Measurements from ENCODE around the gene DEFB129. TPM values are rescaled to one million over a fixed set of nuclear protein-coding genes. Genes with fewer than 3 reads are reported as not detected.

The DEFB129 gene
- polyA plus RNA-seq, 1 donor (not counting 4 experiments of a cell fraction or from before 2014, with no cell fraction given), result not detected

DNA sequence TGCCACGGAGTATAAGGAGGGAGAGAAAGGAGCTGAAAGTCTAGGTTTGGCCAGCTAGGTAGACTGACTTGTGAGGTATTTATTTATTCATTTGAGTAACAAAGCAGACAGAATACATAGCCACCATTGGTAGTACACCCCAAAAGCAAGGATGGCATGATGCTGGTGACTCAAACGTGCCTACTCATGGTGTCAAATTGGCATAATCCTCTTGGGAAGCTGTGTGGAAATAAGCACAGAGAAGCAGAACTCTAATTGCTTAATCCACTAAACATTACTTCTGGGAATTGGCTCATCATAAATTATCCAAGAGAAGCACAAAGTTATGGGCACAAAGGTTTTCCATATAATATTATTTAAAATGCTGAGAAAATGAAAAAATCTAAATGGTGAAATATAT lies 32.9 kb downstream of the DEFB129 start:
- no peaks in the 10 kb centered on the region for H3K36me3 ChIP-seq (ENCODE audit: control insufficient read depth in 2 of 2, extremely low read depth in 1 of 2, insufficient read depth in 2 of 2, low read length in 2 of 2)
- TF ChIP-seq, protein P1, sequence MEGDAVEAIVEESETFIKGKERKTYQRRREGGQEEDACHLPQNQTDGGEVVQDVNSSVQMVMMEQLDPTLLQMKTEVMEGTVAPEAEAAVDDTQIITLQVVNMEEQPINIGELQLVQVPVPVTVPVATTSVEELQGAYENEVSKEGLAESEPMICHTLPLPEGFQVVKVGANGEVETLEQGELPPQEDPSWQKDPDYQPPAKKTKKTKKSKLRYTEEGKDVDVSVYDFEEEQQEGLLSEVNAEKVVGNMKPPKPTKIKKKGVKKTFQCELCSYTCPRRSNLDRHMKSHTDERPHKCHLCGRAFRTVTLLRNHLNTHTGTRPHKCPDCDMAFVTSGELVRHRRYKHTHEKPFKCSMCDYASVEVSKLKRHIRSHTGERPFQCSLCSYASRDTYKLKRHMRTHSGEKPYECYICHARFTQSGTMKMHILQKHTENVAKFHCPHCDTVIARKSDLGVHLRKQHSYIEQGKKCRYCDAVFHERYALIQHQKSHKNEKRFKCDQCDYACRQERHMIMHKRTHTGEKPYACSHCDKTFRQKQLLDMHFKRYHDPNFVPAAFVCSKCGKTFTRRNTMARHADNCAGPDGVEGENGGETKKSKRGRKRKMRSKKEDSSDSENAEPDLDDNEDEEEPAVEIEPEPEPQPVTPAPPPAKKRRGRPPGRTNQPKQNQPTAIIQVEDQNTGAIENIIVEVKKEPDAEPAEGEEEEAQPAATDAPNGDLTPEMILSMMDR (optimal IDR thresholded peaks at IDR 0.05 in 1 of 3, IDR thresholded peaks at IDR 0.05 in 1 of 3, conservative IDR thresholded peaks at IDR 0.05 in 1 of 3; ENCODE audit: extremely low read depth in 1 of 3, insufficient read depth in 2 of 3, low read length in 3 of 3), result no peak
- TF ChIP-seq EZH2 (IDR thresholded peaks at IDR 0.05; ENCODE audit: low read length), result no peak
- FAIRE-seq, result no peak
- dilution Hi-C loops (cut with MboI; ENCODE audit: extremely low pct_ligation_motif_present, low sequenced_read_pairs), result no loop called here
- peaks cover 21% of the 10 kb centered on the region for H3K27me3 ChIP-seq (ENCODE audit: control insufficient read depth, extremely low read depth, insufficient read depth, low read length)
- no peak for DNase-seq (ENCODE audit: low read depth, low spot score)
- H3K4me1 ChIP-seq (ENCODE audit: control insufficient read depth, extremely low read depth, insufficient read depth, low read length), result no peaks in the 10 kb centered on the region
- H3K4me2 ChIP-seq (ENCODE audit: control insufficient read depth, extremely low read depth, insufficient read depth, low read depth, low read length), result no peak overlapping the region
- H3K27ac ChIP-seq (ENCODE audit: control insufficient read depth, insufficient read depth, low read length), result no peak overlapping the region
- H3K9me3 ChIP-seq (ENCODE audit: control insufficient read depth, low read depth, low read length), result no peaks in the 10 kb centered on the region
- H3K9me1 ChIP-seq (ENCODE audit: control insufficient read depth, extremely low read depth, insufficient read depth, low read length), result no peaks in the 10 kb centered on the region
- H2AFZ ChIP-seq (ENCODE audit: control insufficient read depth, low read length), result no peak overlapping the region
- no peak overlapping the region for H3K4me3 ChIP-seq (ENCODE audit: control insufficient read depth in 2 of 3, extremely low read depth in 1 of 3, insufficient read depth in 2 of 3, low read depth in 1 of 3, low read length in 3 of 3)
- H3K9ac ChIP-seq (ENCODE audit: control insufficient read depth, extremely low read depth, insufficient read depth, low read length), result no peak overlapping the region
- no peaks in the 10 kb centered on the region for H4K20me1 ChIP-seq (ENCODE audit: control insufficient read depth, extremely low read depth, insufficient read depth, low read length)
- H3K79me2 ChIP-seq (ENCODE audit: control insufficient read depth, insufficient read depth, low read length), result no peaks in the 10 kb centered on the region

GRCh38 chr20:263701-264100 lies 36.6 kb downstream of the DEFB129 start:
- peaks cover 3% of the 10 kb centered on the region for H3K4me1 ChIP-seq (ENCODE audit: control insufficient read depth, extremely low read depth, insufficient read depth, low read length)
- no peak overlapping the region for H3K9ac ChIP-seq (ENCODE audit: control insufficient read depth, extremely low read depth, insufficient read depth, low read length)
- H3K27me3 ChIP-seq (ENCODE audit: control insufficient read depth, extremely low read depth, insufficient read depth, low read length), result peaks cover 15% of the 10 kb centered on the region
- no peak overlapping the region for H2AFZ ChIP-seq (ENCODE audit: control insufficient read depth, low read length)
- FAIRE-seq (no peak), DNase-seq (ENCODE audit: low read depth, low spot score) (no peak)
- dilution Hi-C loops (cut with MboI; ENCODE audit: extremely low pct_ligation_motif_present, low sequenced_read_pairs), result no loop called here
- H3K9me3 ChIP-seq (ENCODE audit: control insufficient read depth, low read depth, low read length), result no peaks in the 10 kb centered on the region
- no peaks in the 10 kb centered on the region for H3K79me2 ChIP-seq (ENCODE audit: control insufficient read depth, insufficient read depth, low read length)
- H3K36me3 ChIP-seq (ENCODE audit: control insufficient read depth in 2 of 2, extremely low read depth in 1 of 2, insufficient read depth in 2 of 2, low read length in 2 of 2), result no peaks in the 10 kb centered on the region
- H4K20me1 ChIP-seq (ENCODE audit: control insufficient read depth, extremely low read depth, insufficient read depth, low read length), result no peaks in the 10 kb centered on the region
- no peak for TF ChIP-seq EZH2 (IDR thresholded peaks at IDR 0.05; ENCODE audit: low read length)
- TF ChIP-seq, protein P1 (optimal IDR thresholded peaks at IDR 0.05 in 1 of 3, IDR thresholded peaks at IDR 0.05 in 1 of 3, conservative IDR thresholded peaks at IDR 0.05 in 1 of 3; ENCODE audit: extremely low read depth in 1 of 3, insufficient read depth in 2 of 3, low read length in 3 of 3), result no peak
- H3K4me3 ChIP-seq (ENCODE audit: control insufficient read depth in 2 of 3, extremely low read depth in 1 of 3, insufficient read depth in 2 of 3, low read depth in 1 of 3, low read length in 3 of 3), result no peak overlapping the region
- no peaks in the 10 kb centered on the region for H3K9me1 ChIP-seq (ENCODE audit: control insufficient read depth, extremely low read depth, insufficient read depth, low read length)
- H3K27ac ChIP-seq (ENCODE audit: control insufficient read depth, insufficient read depth, low read length), result no peak overlapping the region
- no peak overlapping the region for H3K4me2 ChIP-seq (ENCODE audit: control insufficient read depth, extremely low read depth, insufficient read depth, low read depth, low read length)
